H9 (cell line): ENCODE measurements around the gene ZNF775. TPM values are rescaled to one million over a fixed set of nuclear protein-coding genes. Genes with fewer than 3 reads are reported as not detected.

Source experiments
- DNase-seq: peaks from one replicate; pipeline ENCODE4 v3.0.0-alpha.2; 2017
- H2AFZ ChIP-seq: one replicate; pipeline ENCODE4 v1.6.1; 2013; ENCODE audit warnings: mild to moderate bottlenecking, low read length, control low read depth, moderate library complexity
- H2AK5ac ChIP-seq: 2 replicates; pipeline ENCODE4 v1.6.1; 2013; ENCODE audit warnings: low read length, control low read depth, mixed read lengths; ENCODE audit not compliant: insufficient read length
- H2BK120ac ChIP-seq: one replicate; pipeline ENCODE4 v1.6.1; 2013; ENCODE audit warnings: low read depth, mild to moderate bottlenecking, low read length, control low read depth, inconsistent platforms; ENCODE audit not compliant: poor library complexity, severe bottlenecking
- H2BK12ac ChIP-seq: 2 replicates; pipeline ENCODE4 v1.6.1; 2013; ENCODE audit warnings: low read length, control low read depth, mixed read lengths, low read depth; ENCODE audit not compliant: insufficient read length
- H2BK15ac ChIP-seq: 2 replicates; pipeline ENCODE4 v1.6.1; 2013; ENCODE audit warnings: low read depth, low read length, control low read depth
- H2BK20ac ChIP-seq: one replicate; pipeline ENCODE4 v1.6.1; 2013; ENCODE audit warnings: low read depth, mild to moderate bottlenecking, low read length, control low read depth, inconsistent platforms; ENCODE audit not compliant: poor library complexity, severe bottlenecking
- H2BK5ac ChIP-seq: 2 replicates; pipeline ENCODE4 v1.6.1; 2013; ENCODE audit warnings: low read length, control low read depth, mixed read lengths; ENCODE audit not compliant: insufficient read length
- H3K14ac ChIP-seq: 2 replicates; pipeline ENCODE4 v1.6.1; 2013; ENCODE audit warnings: low read length, control low read depth; ENCODE audit not compliant: insufficient read depth
- H3K18ac ChIP-seq: 2 replicates; pipeline ENCODE4 v1.6.1; 2013; ENCODE audit warnings: low read depth, mild to moderate bottlenecking, mixed read lengths, low read length, control low read depth; ENCODE audit not compliant: insufficient read length
- H3K23ac ChIP-seq: 2 replicates; pipeline ENCODE4 v1.6.1; 2013; ENCODE audit warnings: low read length, control low read depth, mixed read lengths, low read depth; ENCODE audit not compliant: insufficient read length
- H3K23me2 ChIP-seq: 2 replicates; pipeline ENCODE4 v1.6.1; 2013; ENCODE audit warnings: low read depth, mild to moderate bottlenecking, mixed read lengths, low read length, control low read depth; ENCODE audit not compliant: insufficient read length, poor library complexity, severe bottlenecking
- H3K27ac ChIP-seq: 2 replicates; pipeline ENCODE4 v1.5.1; 2013; ENCODE audit warnings: low read length, control low read depth, mixed read lengths, low read depth; ENCODE audit not compliant: insufficient read length
- H3K27me3 ChIP-seq: 2 replicates; pipeline ENCODE4 v1.6.1; 2013; ENCODE audit warnings: low read length, control low read depth, inconsistent platforms; ENCODE audit not compliant: insufficient read depth
- H3K4ac ChIP-seq: 2 replicates; pipeline ENCODE4 v1.6.1; 2013; ENCODE audit warnings: low read depth, mild to moderate bottlenecking, control low read depth, inconsistent platforms, low read length, moderate library complexity
- H3K4me1 ChIP-seq: 2 replicates; pipeline ENCODE4 v1.6.1; 2013; ENCODE audit warnings: low read length, control low read depth, inconsistent platforms; ENCODE audit not compliant: insufficient read depth
- H3K4me2 ChIP-seq: 2 replicates; pipeline ENCODE4 v1.6.1; 2013; ENCODE audit warnings: low read length, control low read depth, mixed read lengths; ENCODE audit not compliant: insufficient read length, insufficient read depth
- H3K56ac ChIP-seq: 2 replicates; pipeline ENCODE4 v1.6.1; 2013; ENCODE audit warnings: low read depth, mild to moderate bottlenecking, mixed read lengths, low read length, control low read depth; ENCODE audit not compliant: insufficient read length
- H3K79me1 ChIP-seq: 2 replicates; pipeline ENCODE4 v1.6.1; 2013; ENCODE audit warnings: low read depth, mild to moderate bottlenecking, moderate library complexity, low read length, control low read depth, inconsistent platforms; ENCODE audit not compliant: insufficient read depth, poor library complexity, severe bottlenecking
- H3K79me2 ChIP-seq: 2 replicates; pipeline ENCODE4 v1.6.1; 2013; ENCODE audit warnings: low read length, control low read depth, inconsistent platforms; ENCODE audit not compliant: insufficient read depth
- H3K9ac ChIP-seq: 2 replicates; pipeline ENCODE4 v1.6.1; 2013; ENCODE audit warnings: low read length, control low read depth, mixed read lengths; ENCODE audit not compliant: insufficient read length; ENCODE audit errors: extremely low read depth
- H3K9me3 ChIP-seq: one replicate; pipeline ENCODE4 v1.6.1; 2013; ENCODE audit warnings: low read depth, low read length, inconsistent platforms; ENCODE audit not compliant: control insufficient read depth
- H3T11ph ChIP-seq: one replicate; pipeline ENCODE4 v1.6.1; 2013; ENCODE audit warnings: mild to moderate bottlenecking, low read length, control low read depth, inconsistent platforms
- H4K20me1 ChIP-seq: one replicate; pipeline ENCODE4 v1.6.1; 2013; ENCODE audit not compliant: control insufficient read depth, insufficient read length, insufficient read depth
- H4K5ac ChIP-seq: 2 replicates; pipeline ENCODE4 v1.6.1; 2013; ENCODE audit warnings: low read depth, mild to moderate bottlenecking, mixed read lengths, low read length, control low read depth; ENCODE audit not compliant: insufficient read length
- H4K8ac ChIP-seq: replicated peaks from 2 replicates; pipeline ENCODE4 v1.6.1; 2013; ENCODE audit warnings: low read length, control low read depth, mixed read lengths, low read depth; ENCODE audit not compliant: insufficient read length
- H4K91ac ChIP-seq: 2 replicates; pipeline ENCODE4 v1.6.1; 2013; ENCODE audit warnings: low read depth, mild to moderate bottlenecking, moderate library complexity, mixed read lengths, low read length, control low read depth; ENCODE audit not compliant: insufficient read length
- H3K27ac Mint-ChIP-seq, 3 experiments: 2 replicates in 2 of 3; 3 replicates in 1 of 3; pipeline ENCODE4 v1.8.0; 2020 to 2021; ENCODE audit warnings: mixed read lengths in 3 of 3, mild to moderate bottlenecking in 1 of 3, moderate library complexity in 1 of 3
- H3K27me3 Mint-ChIP-seq: 2 replicates; pipeline ENCODE4 v1.8.0; 2021; ENCODE audit warnings: low read depth, mild to moderate bottlenecking, moderate library complexity, mixed read lengths
- H3K36me3 Mint-ChIP-seq, 3 experiments: 2 replicates in 2 of 3; 3 replicates in 1 of 3; pipeline ENCODE4 v1.8.0; 2020 to 2021; ENCODE audit warnings: low read depth in 3 of 3, mixed read lengths in 3 of 3; ENCODE audit not compliant: insufficient read depth in 1 of 3
- H3K4me1 Mint-ChIP-seq, 2 experiments: 2 replicates each; pipeline ENCODE4 v1.8.0; 2020; ENCODE audit warnings: mixed read lengths in 2 of 2
- H3K4me3 Mint-ChIP-seq, 2 experiments: 2 replicates in 1 of 2; 3 replicates in 1 of 2; pipeline ENCODE4 v1.8.0; 2020 to 2021; ENCODE audit warnings: mild to moderate bottlenecking in 2 of 2, mixed read lengths in 2 of 2, moderate library complexity in 1 of 2
- H3K9me3 Mint-ChIP-seq, 2 experiments: 2 replicates in 1 of 2; 3 replicates in 1 of 2; pipeline ENCODE4 v1.8.0; 2020; ENCODE audit warnings: mild to moderate bottlenecking in 2 of 2, mixed read lengths in 2 of 2, moderate library complexity in 1 of 2
- CTCF ChIP-seq: fragments of 200-600 bp; sonication (generic); conservative IDR thresholded peaks from 3 replicates; pipeline ENCODE4 v1.8.0; 2021; ENCODE audit warnings: antibody characterized with exemption, mild to moderate bottlenecking
- WGBS: extraction: QIAGEN DNeasy Blood & Tissue Kit; methylation state at CpG from one replicate; pipeline ENCODE4 v1.1.7; 2013; ENCODE audit warnings: missing lambda C conversion rate, low lambda C conversion rate, mixed read lengths; ENCODE audit not compliant: insufficient read length; ENCODE audit errors: extremely low coverage; 5-methylcytosine and 5-hydroxymethylcytosine counted together
- total RNA-seq: library from RNA; stranded (reverse); gene quantifications from 2 replicates; pipeline ENCODE4 v1.2.1, GENCODE V29; 2021

The ZNF775 gene
- total RNA-seq, 1 experiment from 2014 or later = 10.5 TPM

GRCh38 chr7:150396426-150396825 lies 17.3 kb downstream of the ZNF775 start:
- no peak overlapping the region for H3K4ac ChIP-seq
- H3K4me3 Mint-ChIP-seq = peak overlapping the region in 1 of 2 experiments; percentile 28; a peak in 1 of 5 replicates
- DNase-seq = no peak
- no peaks in the 10 kb centered on the region for H4K20me1 ChIP-seq
- H2BK5ac ChIP-seq = no peak overlapping the region
- no peak overlapping the region for H4K8ac ChIP-seq
- peaks cover 21% of the 10 kb centered on the region for H3K4me1 ChIP-seq
- no peak overlapping the region for H2AFZ ChIP-seq
- no peak overlapping the region for H3K14ac ChIP-seq
- H4K5ac ChIP-seq = no peak overlapping the region
- peak overlapping the region; percentile 32 to 95 (median 90) for H3K27ac Mint-ChIP-seq
- no peaks in the 10 kb centered on the region for H3K27me3 Mint-ChIP-seq
- H2BK20ac ChIP-seq = no peak overlapping the region
- no peak overlapping the region for H3K56ac ChIP-seq
- H4K91ac ChIP-seq = no peak overlapping the region
- no peaks in the 10 kb centered on the region; a peak in 1 of 5 replicates for H3K9me3 Mint-ChIP-seq
- no CpG with 5 or more reads among the region's 20 CpGs for WGBS
- no peaks in the 10 kb centered on the region for H3K79me1 ChIP-seq
- no peak overlapping the region for H3K18ac ChIP-seq
- H3K4me1 Mint-ChIP-seq = peaks cover 55 to 69% of the 10 kb centered on the region in 2 experiments
- no peak overlapping the region for H2BK120ac ChIP-seq
- no peak overlapping the region for H3K27ac ChIP-seq
- no peaks in the 10 kb centered on the region for H3K79me2 ChIP-seq
- H3K27me3 ChIP-seq = no peaks in the 10 kb centered on the region
- H3K36me3 Mint-ChIP-seq = peaks cover 23 to 43% (median 29%) of the 10 kb centered on the region in 3 experiments
- H3K9me3 ChIP-seq = no peaks in the 10 kb centered on the region
- no peak overlapping the region for H3K4me2 ChIP-seq
- TF ChIP-seq CTCF = no peak
- H2BK12ac ChIP-seq = no peak overlapping the region
- H2AK5ac ChIP-seq = no peak overlapping the region
- H3K23ac ChIP-seq = no peak overlapping the region
- H2BK15ac ChIP-seq = no peak overlapping the region
- no peak overlapping the region for H3T11ph ChIP-seq
- no peaks in the 10 kb centered on the region for H3K23me2 ChIP-seq
- H3K9ac ChIP-seq = no peak overlapping the region
